ENCODE results near the gene C13orf46. TPM values are rescaled to one million over a fixed set of nuclear protein-coding genes. Genes with fewer than 3 reads are reported as not detected.
A peak's percentile ranks its signal among the peaks of the same experiment; 100 is the strongest.

The C13orf46 gene
- total and polyA plus RNA-seq, 2 of the 8 experiments (the other 6 are each of a cell fraction or from before 2014, with no cell fraction given) = 0.23 to 0.28 TPM

DNA sequence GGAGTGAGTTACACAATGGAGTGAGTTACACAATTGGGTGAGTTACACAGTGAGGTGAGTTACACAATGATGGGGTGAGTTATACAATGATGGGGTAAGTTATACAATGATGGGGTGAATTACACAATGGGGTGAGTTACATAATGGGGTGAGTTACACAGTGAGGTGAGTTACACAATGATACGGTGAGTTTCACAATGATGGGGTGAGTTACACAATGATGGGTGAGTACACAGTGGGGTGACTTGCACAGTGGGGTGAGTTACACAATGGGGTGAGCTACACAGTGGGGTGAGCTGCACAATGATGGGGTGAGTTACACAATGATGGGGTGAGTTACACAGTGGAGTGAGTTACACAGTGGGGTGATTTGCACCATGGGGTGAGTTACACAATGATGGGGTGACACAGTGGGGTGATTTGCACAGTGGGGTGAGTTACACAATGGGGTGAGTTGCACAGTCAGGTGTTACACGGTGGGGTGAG, 57.5 kb downstream of the C13orf46 start:
- H2BK12ac ChIP-seq (ENCODE audit: low read depth, low read length) = 0 out of 2 replicates have a peak overlapping the region, but pooled peaks have one; percentile 28
- no peak overlapping the region for H3K56ac ChIP-seq (replicated peaks; ENCODE audit: insufficient read length, low read depth, low read length)
- DNase-seq (ENCODE audit: low read depth in 1 of 2, low spot score in 2 of 2) (no peak), FAIRE-seq (no peak)
- H3K4me2 ChIP-seq (ENCODE audit: insufficient read depth in 1 of 2, low read depth in 2 of 2, low read length in 2 of 2) = no peak overlapping the region
- no peak overlapping the region for H3K23ac ChIP-seq (ENCODE audit: insufficient read length)
- no peaks in the 10 kb centered on the region for H3K4me1 ChIP-seq (replicated peaks in 1 of 4; ENCODE audit: control insufficient read depth in 3 of 4, insufficient read depth in 4 of 4, low read length in 3 of 4)
- H3K79me1 ChIP-seq (ENCODE audit: low read depth, low read length) = no peaks in the 10 kb centered on the region
- 80% methylated on average over 2 of the region's 2 CpGs; no CpG with 5 or more reads in 1 of the 2 experiments for WGBS, 2 experiments (ENCODE audit: extremely low coverage in 1 of 2, insufficient coverage in 1 of 2, insufficient read length in 1 of 2, insufficient replicate concordance in 2 of 2, low coverage in 1 of 2, low lambda C conversion rate in 2 of 2, missing lambda C conversion rate in 1 of 2)
- no peaks in the 10 kb centered on the region for H3K23me2 ChIP-seq (ENCODE audit: low read depth, low read length)
- no peak overlapping the region for H3K18ac ChIP-seq (ENCODE audit: extremely low read depth, low read length)
- H3K27me3 ChIP-seq (replicated peaks in 1 of 4; ENCODE audit: control insufficient read depth in 3 of 4, extremely low read depth in 1 of 4, insufficient read depth in 3 of 4, low read length in 3 of 4) = peaks cover 0 to 5% (median 0%) of the 10 kb centered on the region in 4 experiments; a peak in 1 of 7 replicates
- H3K79me2 ChIP-seq (ENCODE audit: control insufficient read depth in 1 of 2, insufficient read depth in 2 of 2, low read length in 2 of 2) = no peaks in the 10 kb centered on the region
- H2BK5ac ChIP-seq (ENCODE audit: low read depth, low read length) = no peak overlapping the region
- H4K91ac ChIP-seq (replicated peaks; ENCODE audit: insufficient read length, low read length) = no peak overlapping the region
- H2BK20ac ChIP-seq (ENCODE audit: low read length) = no peak overlapping the region
- H3K9me3 ChIP-seq (ENCODE audit: insufficient read depth in 2 of 2, low read depth in 1 of 2, low read length in 1 of 2) = no peaks in the 10 kb centered on the region
- H4K5ac ChIP-seq (ENCODE audit: insufficient read length, low read depth, low read length) = no peak overlapping the region
- no peak overlapping the region for H2BK15ac ChIP-seq (ENCODE audit: low read length)
- H3K4ac ChIP-seq (replicated peaks; ENCODE audit: insufficient read length, low read depth, low read length) = no peak overlapping the region
- H2BK120ac ChIP-seq (replicated peaks; ENCODE audit: low read depth, low read length) = no peak overlapping the region
- H3K4me3 ChIP-seq (ENCODE audit: extremely low read depth in 1 of 4, insufficient read depth in 2 of 4, low read depth in 3 of 4, low read length in 4 of 4) = no peak overlapping the region
- H4K8ac ChIP-seq (ENCODE audit: extremely low read depth, insufficient read depth, low read length) = no peak overlapping the region
- POLR2A ChIA-PET (ENCODE audit: partially characterized antibody) = interaction anchor here (0.7 kb wide), 1 partner anchor 12 kb away, joined by 3 read pairs; no protein-coding TSS in a partner anchor
- no peak overlapping the region for H3K9ac ChIP-seq (replicated peaks in 1 of 4; ENCODE audit: extremely low read depth in 1 of 4, low read depth in 3 of 4, low read length in 3 of 4)
- no peak overlapping the region for H3K27ac ChIP-seq (ENCODE audit: low read depth, low read length)
- CTCF ChIA-PET (ENCODE audit: partially characterized antibody) = interaction anchor here (1.3 to 2.6 kb wide), 3 partner anchors 11 to 114 kb away, joined by 3 to 8 read pairs (median 3); no protein-coding TSS in a partner anchor
- no peak overlapping the region for H3K14ac ChIP-seq (ENCODE audit: insufficient read length)
- no peak overlapping the region for H2AK5ac ChIP-seq (ENCODE audit: low read depth, low read length)
- H2AFZ ChIP-seq (ENCODE audit: low read length) = no peak overlapping the region
- no peaks in the 10 kb centered on the region for H4K20me1 ChIP-seq (replicated peaks in 1 of 2; ENCODE audit: control insufficient read depth in 1 of 2, insufficient read depth in 2 of 2, low read length in 2 of 2)
- H3K36me3 ChIP-seq (ENCODE audit: control insufficient read depth in 2 of 4, insufficient read depth in 4 of 4, low read length in 3 of 4) = no peaks in the 10 kb centered on the region
- no peak for TF ChIP-seq ASH2L (IDR thresholded peaks at IDR 0.05; ENCODE audit: low read length)
- TF ChIP-seq KDM5A (IDR thresholded peaks at IDR 0.05; ENCODE audit: low read length) = no peak
- TF ChIP-seq, protein P1, sequence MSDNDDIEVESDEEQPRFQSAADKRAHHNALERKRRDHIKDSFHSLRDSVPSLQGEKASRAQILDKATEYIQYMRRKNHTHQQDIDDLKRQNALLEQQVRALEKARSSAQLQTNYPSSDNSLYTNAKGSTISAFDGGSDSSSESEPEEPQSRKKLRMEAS (IDR thresholded peaks at IDR 0.05) = no peak
- TF ChIP-seq JUN (IDR thresholded peaks at IDR 0.05; ENCODE audit: low read depth, low read length) = no peak
- TF ChIP-seq TEAD4 (IDR thresholded peaks at IDR 0.05; ENCODE audit: low read depth, low read length) = no peak
- TF ChIP-seq SAP30 (IDR thresholded peaks at IDR 0.05; ENCODE audit: insufficient read depth, insufficient replicate concordance, low read length) = no peak
- no peak for TF ChIP-seq CHD2 (IDR thresholded peaks at IDR 0.05; ENCODE audit: low read length)
- TF ChIP-seq CBX5 (IDR thresholded peaks at IDR 0.05; ENCODE audit: low read depth, low read length) = no peak
- TF ChIP-seq, protein P2, sequence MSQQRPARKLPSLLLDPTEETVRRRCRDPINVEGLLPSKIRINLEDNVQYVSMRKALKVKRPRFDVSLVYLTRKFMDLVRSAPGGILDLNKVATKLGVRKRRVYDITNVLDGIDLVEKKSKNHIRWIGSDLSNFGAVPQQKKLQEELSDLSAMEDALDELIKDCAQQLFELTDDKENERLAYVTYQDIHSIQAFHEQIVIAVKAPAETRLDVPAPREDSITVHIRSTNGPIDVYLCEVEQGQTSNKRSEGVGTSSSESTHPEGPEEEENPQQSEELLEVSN (IDR thresholded peaks at IDR 0.05) = no peak
- TF ChIP-seq BACH1 (IDR thresholded peaks at IDR 0.05; ENCODE audit: low read length) = no peak
- no peak for TF ChIP-seq JUND (IDR thresholded peaks at IDR 0.05; ENCODE audit: low read length)

All from H1 (cell line).